ENCODE results near the gene RIMOC1.

GRCh38 chr5:41869724-41870626 is 34.2 kb upstream of the RIMOC1 start, which contains the start of gene OXCT1:
- TF ChIP-seq POLR2AphosphoS5 (IDR thresholded peaks at IDR 0.05; ENCODE audit: low read depth): peak; percentile 85
- no peak for TF ChIP-seq CTCF (IDR thresholded peaks at IDR 0.05; ENCODE audit: insufficient read depth, low read length)
- peak; percentile 47 for TF ChIP-seq REST (IDR thresholded peaks at IDR 0.05; ENCODE audit: insufficient replicate concordance, low read depth)
- no peak for TF ChIP-seq GABPA (IDR thresholded peaks at IDR 0.05; ENCODE audit: low read depth)
